WI38 (cell line): ENCODE results near the gene SKIDA1.

Source experiments
- H3K4me3 ChIP-seq: 2 replicates; pipeline ENCODE4 v1.5.1; 2011; ENCODE audit warnings: low read depth, mild to moderate bottlenecking, control low read depth, low read length
- TF ChIP-seq, protein P1 (sequence below): IDR thresholded peaks from 2 replicates; pipeline ENCODE4 v1.5.1; 2012; ENCODE audit warnings: low read depth, mild to moderate bottlenecking, control low read depth, low read length

SKIDA1 gene

DNA sequence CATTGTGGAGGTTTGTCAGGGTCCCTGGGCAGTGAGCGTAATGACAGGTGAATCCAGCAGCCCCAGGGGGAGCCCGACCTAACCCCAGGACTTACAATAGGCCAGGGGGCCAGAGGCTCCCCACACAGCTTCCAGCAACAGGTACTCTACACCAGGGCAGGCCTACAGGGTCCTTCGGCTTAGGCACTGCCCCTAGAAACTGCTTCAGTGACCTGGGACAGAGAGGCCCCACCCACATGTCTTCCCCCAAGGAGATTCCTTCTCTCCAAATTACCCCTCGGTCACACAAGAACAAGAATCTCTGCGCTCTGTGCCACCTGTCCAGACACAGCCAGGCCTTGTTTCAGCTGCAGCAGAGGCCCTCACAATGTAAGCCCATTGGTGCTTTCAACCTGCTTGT lies 24.4 kb downstream of the SKIDA1 start:
- TF ChIP-seq, protein P1, sequence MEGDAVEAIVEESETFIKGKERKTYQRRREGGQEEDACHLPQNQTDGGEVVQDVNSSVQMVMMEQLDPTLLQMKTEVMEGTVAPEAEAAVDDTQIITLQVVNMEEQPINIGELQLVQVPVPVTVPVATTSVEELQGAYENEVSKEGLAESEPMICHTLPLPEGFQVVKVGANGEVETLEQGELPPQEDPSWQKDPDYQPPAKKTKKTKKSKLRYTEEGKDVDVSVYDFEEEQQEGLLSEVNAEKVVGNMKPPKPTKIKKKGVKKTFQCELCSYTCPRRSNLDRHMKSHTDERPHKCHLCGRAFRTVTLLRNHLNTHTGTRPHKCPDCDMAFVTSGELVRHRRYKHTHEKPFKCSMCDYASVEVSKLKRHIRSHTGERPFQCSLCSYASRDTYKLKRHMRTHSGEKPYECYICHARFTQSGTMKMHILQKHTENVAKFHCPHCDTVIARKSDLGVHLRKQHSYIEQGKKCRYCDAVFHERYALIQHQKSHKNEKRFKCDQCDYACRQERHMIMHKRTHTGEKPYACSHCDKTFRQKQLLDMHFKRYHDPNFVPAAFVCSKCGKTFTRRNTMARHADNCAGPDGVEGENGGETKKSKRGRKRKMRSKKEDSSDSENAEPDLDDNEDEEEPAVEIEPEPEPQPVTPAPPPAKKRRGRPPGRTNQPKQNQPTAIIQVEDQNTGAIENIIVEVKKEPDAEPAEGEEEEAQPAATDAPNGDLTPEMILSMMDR: no peak
- H3K4me3 ChIP-seq: no peak overlapping the region

DNA sequence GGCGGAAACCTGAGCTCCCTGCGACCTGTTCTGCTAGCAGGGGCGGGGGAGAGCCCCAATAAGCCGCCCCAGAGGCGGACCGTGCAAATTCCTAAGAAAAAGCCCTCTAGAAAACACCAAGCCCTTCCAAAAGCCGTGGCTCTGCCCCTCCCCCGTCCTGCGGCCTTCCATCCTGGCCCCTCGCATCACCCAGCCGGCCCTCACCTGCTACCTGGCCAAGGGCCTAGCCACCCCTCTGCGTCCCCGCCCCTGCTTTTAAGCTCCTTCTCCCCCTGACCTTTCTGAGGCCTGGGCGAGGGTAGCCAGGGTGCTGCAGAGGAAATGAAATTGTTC lies 24.9 kb downstream of the SKIDA1 start:
- TF ChIP-seq, protein P1: no peak
- no peak overlapping the region for H3K4me3 ChIP-seq

DNA sequence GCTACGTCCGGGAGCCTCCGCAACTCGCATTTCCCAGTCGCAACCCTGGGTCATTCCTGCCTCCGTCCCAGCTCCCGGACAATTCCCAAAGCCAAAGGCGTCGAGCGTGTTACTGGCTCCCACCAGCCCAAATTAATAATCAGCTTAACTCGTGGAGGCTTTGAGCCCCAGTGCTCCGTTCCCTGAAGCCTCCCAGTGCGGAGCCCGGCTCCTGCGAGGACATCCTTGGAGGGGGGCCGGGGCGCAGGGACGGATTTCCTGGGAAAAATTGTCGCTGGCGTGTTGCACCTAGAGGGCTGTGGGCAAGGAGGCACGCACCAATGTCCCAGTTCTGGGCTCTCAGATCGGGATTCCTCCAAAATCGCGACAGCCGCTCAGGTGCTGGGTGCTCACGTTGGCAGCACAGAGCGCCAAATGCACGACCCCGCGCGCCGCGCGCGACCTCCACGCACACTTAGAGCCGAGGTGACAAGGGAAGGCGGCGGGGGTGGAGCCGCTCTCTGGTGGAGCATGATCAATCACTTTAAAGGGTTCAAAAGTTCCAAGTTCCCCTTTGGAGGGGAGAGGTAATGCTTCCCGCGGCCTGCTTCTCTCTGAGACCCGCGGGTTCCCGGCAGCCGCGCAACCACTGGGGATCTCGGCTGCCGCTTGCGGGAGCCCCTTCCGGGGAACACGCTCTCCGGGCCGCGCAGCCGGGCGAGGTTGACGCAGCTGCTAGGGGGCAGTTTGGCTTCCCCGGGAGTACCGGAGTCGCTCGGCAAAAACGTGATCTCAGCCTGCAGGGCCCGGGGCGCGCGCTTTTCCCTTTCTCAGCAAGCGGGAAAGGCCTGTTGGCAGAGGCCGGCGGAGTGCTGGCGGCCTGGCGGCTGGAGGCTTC lies 25.5 kb downstream of the SKIDA1 start:
- H3K4me3 ChIP-seq: no peak overlapping the region

DNA sequence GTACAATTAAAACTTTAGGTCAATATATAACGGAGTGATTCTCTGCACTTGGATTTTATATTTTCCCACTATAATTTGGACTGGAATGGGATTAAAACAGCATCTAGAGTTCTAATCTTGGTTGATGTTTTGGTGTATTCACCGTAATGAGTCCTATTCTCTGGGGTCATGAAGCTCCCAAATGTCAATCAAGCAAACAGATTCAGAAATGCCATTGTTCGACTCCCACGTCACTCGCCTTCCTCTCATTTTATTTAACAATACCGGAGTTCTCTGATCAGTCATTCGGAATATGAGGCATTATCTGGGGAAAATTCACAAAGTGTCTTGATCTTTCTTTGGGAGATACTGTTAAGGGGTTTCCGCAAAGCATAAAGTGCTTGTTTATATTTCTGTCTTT lies 26.5 kb downstream of the SKIDA1 start:
- TF ChIP-seq, protein P1: no peak
- no peak overlapping the region for H3K4me3 ChIP-seq

More for the DNA sequence above, 25.5 kb downstream of the SKIDA1 start:
- TF ChIP-seq, protein P1: no peak

DNA sequence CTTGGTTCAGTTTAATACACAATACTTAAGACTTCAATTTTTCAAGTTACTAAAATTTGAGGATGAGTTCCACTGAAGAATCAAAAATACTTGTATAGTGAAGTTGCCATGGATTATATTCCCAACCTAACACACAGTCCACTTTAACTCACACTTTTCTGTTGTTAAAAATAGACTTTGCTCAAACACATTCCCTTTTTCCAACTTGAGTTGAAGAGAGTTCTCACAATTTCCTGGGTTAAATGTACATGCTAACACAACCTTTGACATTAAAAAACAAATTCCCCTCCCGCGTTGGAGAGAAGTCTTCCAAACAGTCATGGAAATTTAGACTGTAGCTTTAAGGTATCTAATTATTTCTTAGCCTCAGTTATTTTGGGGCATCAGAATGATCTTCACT lies 27.1 kb downstream of the SKIDA1 start:
- TF ChIP-seq, protein P1: no peak
- H3K4me3 ChIP-seq: no peak overlapping the region

DNA sequence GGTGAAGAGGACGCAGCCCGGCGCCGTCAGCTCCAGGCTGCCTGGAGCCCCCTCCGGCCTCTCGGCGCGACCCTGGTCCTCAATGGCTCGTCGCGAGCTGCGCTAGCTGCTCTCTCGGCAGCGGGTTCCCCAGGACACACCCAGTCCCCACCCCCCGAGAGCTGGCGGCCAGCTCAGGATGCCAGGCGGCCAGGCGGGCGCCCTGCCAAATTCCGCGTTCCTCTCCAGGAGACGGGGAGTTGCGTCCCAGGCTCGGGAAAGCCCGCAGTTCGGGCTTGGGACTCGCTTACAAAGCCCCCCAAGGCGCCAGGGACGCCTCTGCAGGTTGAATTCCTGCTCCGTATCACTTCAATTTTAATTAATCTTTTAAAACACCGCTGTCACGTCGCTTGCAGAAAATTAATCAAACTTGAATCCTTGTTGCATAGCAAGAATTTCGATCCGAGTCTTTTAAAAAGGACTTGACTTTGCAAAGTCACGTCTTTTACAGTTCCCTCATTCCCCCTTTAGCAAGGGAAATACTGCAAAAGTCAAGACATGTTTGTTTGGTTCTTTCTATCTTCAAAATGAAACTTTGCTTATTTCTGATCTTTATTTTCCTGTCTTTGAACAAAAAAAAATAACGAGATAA lies 28.2 kb downstream of the SKIDA1 start:
- TF ChIP-seq, protein P1: no peak

More for the DNA sequence above, 28.2 kb downstream of the SKIDA1 start:
- H3K4me3 ChIP-seq: peak overlapping the region; percentile 83
